Heart left ventricle (tissue), 16 donors: ENCODE data around the gene GYG2. TPM values are rescaled to one million over a fixed set of nuclear protein-coding genes. Genes with fewer than 3 reads are reported as not detected.
"Not testable (repeated sequence)": the region's sequence is repeated elsewhere in the genome, so short reads cannot be mapped to it uniquely, and the experiment has no call there.

Source experiments
- ATAC-seq, 4 donors: fragments of 200-7000 bp; cut with Tn5 transposase; one replicate each; pipeline ENCODE4 v1.9.1; 2020 to 2022; ENCODE audit warnings: moderate library complexity in 4 of 4, mild to moderate bottlenecking in 3 of 4, moderate number of reproducible peaks in 1 of 4
- DNase-seq, 5 donors: peaks; one replicate each; pipeline ENCODE4 v3.0.0-alpha.2; 2020
- H3K27ac ChIP-seq, 12 donors: fragments of 200-600 bp; sonication (generic) in 4 of 12; one replicate each; pipeline versions ENCODE4 v1.5.0 to v1.8.0; 2016 to 2022; ENCODE audit warnings: mild to moderate bottlenecking in 2 of 12
- H3K27me3 ChIP-seq, 9 donors: fragments of 200-600 bp; sonication (generic) in 2 of 9; one replicate each; pipeline versions ENCODE4 v1.5.1 to v1.8.0; 2016 to 2022; ENCODE audit warnings: mild to moderate bottlenecking in 3 of 9
- H3K36me3 ChIP-seq, 9 donors: fragments of 200-600 bp; sonication (generic) in 2 of 9; one replicate each; pipeline versions ENCODE4 v1.5.0 to v1.8.0; 2018 to 2022; ENCODE audit warnings: mild to moderate bottlenecking in 2 of 9
- H3K4me1 ChIP-seq, 12 donors: fragments of 200-600 bp; sonication (generic) in 4 of 12; one replicate each; pipeline versions ENCODE4 v1.5.0 to v1.8.0; 2016 to 2022; ENCODE audit warnings: mild to moderate bottlenecking in 3 of 12
- H3K4me3 ChIP-seq, 12 donors: fragments of 200-600 bp; sonication (generic) in 4 of 12; one replicate each; pipeline versions ENCODE4 v1.5.0 to v1.8.0; 2017 to 2022; ENCODE audit warnings: mild to moderate bottlenecking in 9 of 12, moderate library complexity in 4 of 12
- H3K9me3 ChIP-seq, 12 donors: fragments of 200-600 bp; sonication (generic) in 4 of 12; one replicate each; pipeline versions ENCODE4 v1.5.0 to v1.8.0; 2016 to 2022; ENCODE audit warnings: mild to moderate bottlenecking in 1 of 12
- CTCF ChIP-seq, 12 donors: fragments of 200-600 bp; sonication (generic) in 4 of 12; IDR thresholded peaks; one replicate each; pipeline versions ENCODE4 v1.5.0 to v1.8.0; 2018 to 2022; ENCODE audit warnings: antibody characterized with exemption in 12 of 12, mild to moderate bottlenecking in 5 of 12
- POLR2A ChIP-seq, 2 donors: fragments of 450-650 bp; IDR thresholded peaks; one replicate each; pipeline ENCODE4 v1.6.1; 2017; ENCODE audit warnings: antibody characterized with exemption in 2 of 2, mild to moderate bottlenecking in 2 of 2, moderate library complexity in 2 of 2
- WGBS, 4 donors: extraction: QIAGEN DNeasy Blood & Tissue Kit in 2 of 4; methylation state at CpG; one replicate each; pipeline versions ENCODE4 v1.1.5 to v1.1.7; 2013 to 2018; 5-methylcytosine and 5-hydroxymethylcytosine counted together
- intact Hi-C, 10 donors: fragments of 100-400 bp; cut with DNase I; formaldehyde crosslinking; loops; one replicate each; pipeline versions ENCODE4 v1.11.1 to v1.14.2; 2022
- long read RNA-seq, 3 donors: library from polyadenylated mRNA; unstranded; transcript quantifications; one replicate each; pipeline ENCODE4 v2.0.0, GENCODE V29; 2020 to 2021
- polyA plus RNA-seq, 2 donors: library from polyadenylated mRNA; stranded (reverse); fragments of 200-250 nt; gene quantifications; one replicate each; pipeline ENCODE4 v1.2.3, GENCODE V29; 2013
- total RNA-seq, 9 donors: library from RNA; depleted of rRNA in 2 of 9; stranded (reverse); fragments of >200 nt in 2 of 9; fragmentation: NEBNext Ultra II Directional in 3 of 9; extraction: Animal tissue kit (Norgen Biotek cat#: 25700) in 3 of 9; gene quantifications; one replicate each; pipeline versions ENCODE4 v1.1.0 to v1.2.4, GENCODE V29; 2016 to 2023
- donor health status: ischemic (EF 13 %, LVEDD 7.1; RV severe dilation, severe dysfunction).
- donor health status: healthy with polysubstance abuse.
- donor health status: DM: no; HTN: yes; CAD: no.
- donor health status: DM: no; HTN: no; CAD: no.
- donor health status: ischemic (EF 25% LVEDD 6.9; RV normal size, moderate dysfunction).
- donor health status: ischemic (EF 25% LVEDD 5.7; RV mildly dilated, moderate dysfunction).
- donor health status: healthy.
- donor health status: DM: yes; HTN: yes; CAD: no.
- donor health status: ischemic (EF 35%, LVEDD 5.7; RV mildly dilated, moderate dysfunction).
- donor health status: nonischemic (EF 11% LVEDD 7.7; RV severe dilation, severe dysfunction).
- donor health status: DM: yes; HTN: yes; CAD: no.
- donor health status: PGD.
- donor health status: ischemic (EF 29% LVEDD 5.4; RV normal size, mild dysfunction).
- donor health status: nonischemic (EF 23%, LVEDD 6.1; RV moderate dilation, normal function).

Gene GYG2
- total RNA-seq (10 to 100 TPM in 1 of 9 donors, 1 to 10 TPM in 3, under 1 TPM in 5; 0.58 to 13.2 (median 1.00) TPM), polyA plus RNA-seq (1 to 10 TPM in 1 of 2 donors, under 1 TPM in 1; 0.38 to 1.2 TPM)
- long read RNA-seq, donor 1, partial matches to known transcripts, result 0 of 3 reads
- long read RNA-seq, donor 1, other reads (novel, unspliced or antisense), result 2 of 3 reads
- long read RNA-seq, donor 2, partial matches to known transcripts, result 0 of 3 reads
- long read RNA-seq, donor 2, other reads (novel, unspliced or antisense), result 3 of 3 reads
- long read RNA-seq, donor 3, partial matches to known transcripts, result 0 of 3 reads
- long read RNA-seq, donor 3, other reads (novel, unspliced or antisense), result 1 of 3 reads

GRCh38 chrX:2828344-2828958 lies at the start of gene GYG2:
GYG2 (plus strand) TSS chrX:2828930; CDS start chrX:2830189, 1,259 bp downstream.
- ATAC-seq (peak in 2 of 4 donors; percentile 38 to 40), DNase-seq (no peak)
- Histone ChIP-seq H3K4me3 (peak within 1 kb of the TSS in 11 of 12 donors; percentile 12 to 54 (median 35)), H3K27me3 (peaks cover 0 to 35% (median 0%) of the 10 kb centered on the region in 9 donors), H3K4me1 (peaks cover 0 to 16% (median 0%) of the 10 kb centered on the region in 12 donors), H3K36me3 (no peaks in the 10 kb centered on the region), H3K9me3 (no peaks in the 10 kb centered on the region), H3K27ac (no peak within 1 kb of the TSS)
- WGBS, 4 donors, result 15 to 43% (median 17%) methylated on average over 19 to 56 of the region's 56 CpGs
- TF ChIP-seq POLR2A (IDR thresholded peaks at IDR 0.05), result no peak
- TF ChIP-seq CTCF (IDR thresholded peaks at IDR 0.05), result no peak
- intact Hi-C loops, result no loop called here

GRCh38 chrX:2780472-2781225 lies 48.1 kb upstream of the GYG2 start:
- H3K36me3 ChIP-seq, H3K4me1 ChIP-seq, DNase-seq, H3K4me3 ChIP-seq, ATAC-seq, H3K27ac ChIP-seq, H3K27me3 ChIP-seq, H3K9me3 ChIP-seq, intact Hi-C loops: not testable (repeated sequence)
- WGBS, 4 donors, result 69 to 80% (median 78%) methylated on average over 12 of the region's 12 CpGs

DNA sequence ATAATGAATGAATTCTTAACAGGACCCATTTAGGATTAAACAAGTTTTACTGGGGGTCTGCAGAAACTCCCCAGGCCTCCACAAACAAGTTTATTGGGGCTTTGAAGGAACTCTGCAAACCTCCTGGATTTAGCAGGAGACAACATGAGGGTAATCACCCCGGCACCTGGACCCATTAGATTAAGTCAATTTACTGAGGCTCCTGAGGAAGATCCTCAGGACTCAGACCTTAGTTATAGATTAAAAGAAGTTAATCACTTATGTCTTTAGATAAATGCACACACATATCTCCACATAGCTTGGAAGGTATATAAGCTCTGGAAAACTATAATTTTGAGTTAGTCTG lies 47.5 kb upstream of the GYG2 start:
- H3K27ac ChIP-seq, result no peak overlapping the region
- no peaks in the 10 kb centered on the region for H3K4me1 ChIP-seq
- DNase-seq, result no peak
- 64 to 100% (median 88%) methylated on average over 1 of the region's 1 CpG for WGBS, 4 donors
- TF ChIP-seq CTCF (IDR thresholded peaks at IDR 0.05) (no peak), POLR2A (IDR thresholded peaks at IDR 0.05) (no peak)
- peaks cover 0 to 9% (median 0%) of the 10 kb centered on the region in 9 donors for H3K27me3 ChIP-seq
- no peak for ATAC-seq
- no peaks in the 10 kb centered on the region for H3K36me3 ChIP-seq
- no peaks in the 10 kb centered on the region for H3K9me3 ChIP-seq
- intact Hi-C loops, result no loop called here
- no peak overlapping the region for H3K4me3 ChIP-seq

- Histone ChIP-seq H3K9me3 (no peaks in the 10 kb centered on the region), H3K27me3 (peaks cover 0 to 9% (median 0%) of the 10 kb centered on the region in 9 donors), H3K36me3 (no peaks in the 10 kb centered on the region), H3K27ac (no peak overlapping the region), H3K4me3 (no peak overlapping the region), H3K4me1 (no peaks in the 10 kb centered on the region)
- TF ChIP-seq CTCF (IDR thresholded peaks at IDR 0.05) (no peak), POLR2A (IDR thresholded peaks at IDR 0.05) (no peak)
- DNase-seq, result no peak
- no peak for ATAC-seq
- 38 to 54% (median 45%) methylated on average over 6 of the region's 6 CpGs for WGBS, 4 donors
- intact Hi-C loops, result no loop called here
These were observed 47.0 kb upstream of the GYG2 start for GRCh38 chrX:2781698-2782097.
